Astrocyte (in vitro differentiated cells and primary cell): ENCODE measurements around the gene MTMR8.

Source experiments
- EZH2 ChIP-seq: IDR thresholded peaks from 2 replicates; pipeline ENCODE4 v1.6.1; 2012; ENCODE audit warnings: mild to moderate bottlenecking, low read length, inconsistent platforms; ENCODE audit not compliant: insufficient read depth
- TF ChIP-seq, protein P1 (sequence below): IDR thresholded peaks from 2 replicates; pipeline ENCODE4 v1.5.1; 2011; ENCODE audit warnings: low read depth, mild to moderate bottlenecking, inconsistent platforms, low read length, moderate library complexity; ENCODE audit not compliant: insufficient read depth

DNA sequence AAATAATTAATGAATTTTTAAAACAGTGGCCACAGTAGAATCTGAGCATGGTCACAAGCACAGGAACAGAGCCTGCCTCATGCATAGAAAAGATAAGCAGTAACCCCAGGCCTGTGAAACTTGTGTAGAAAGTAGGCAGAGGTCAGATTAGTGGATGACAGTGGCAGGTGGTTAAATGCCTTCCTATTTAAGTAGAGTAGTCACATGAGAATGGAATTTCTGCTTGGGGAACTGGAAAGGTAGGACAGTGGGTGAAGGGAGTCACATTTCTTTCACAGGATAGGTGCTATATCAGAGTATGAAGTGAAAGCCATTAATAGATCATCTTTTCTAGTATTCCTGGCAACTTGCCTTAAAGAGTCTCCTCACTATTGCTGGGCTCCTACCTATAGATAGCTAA lies 130.0 kb downstream of the MTMR8 start:
- TF ChIP-seq, protein P1, sequence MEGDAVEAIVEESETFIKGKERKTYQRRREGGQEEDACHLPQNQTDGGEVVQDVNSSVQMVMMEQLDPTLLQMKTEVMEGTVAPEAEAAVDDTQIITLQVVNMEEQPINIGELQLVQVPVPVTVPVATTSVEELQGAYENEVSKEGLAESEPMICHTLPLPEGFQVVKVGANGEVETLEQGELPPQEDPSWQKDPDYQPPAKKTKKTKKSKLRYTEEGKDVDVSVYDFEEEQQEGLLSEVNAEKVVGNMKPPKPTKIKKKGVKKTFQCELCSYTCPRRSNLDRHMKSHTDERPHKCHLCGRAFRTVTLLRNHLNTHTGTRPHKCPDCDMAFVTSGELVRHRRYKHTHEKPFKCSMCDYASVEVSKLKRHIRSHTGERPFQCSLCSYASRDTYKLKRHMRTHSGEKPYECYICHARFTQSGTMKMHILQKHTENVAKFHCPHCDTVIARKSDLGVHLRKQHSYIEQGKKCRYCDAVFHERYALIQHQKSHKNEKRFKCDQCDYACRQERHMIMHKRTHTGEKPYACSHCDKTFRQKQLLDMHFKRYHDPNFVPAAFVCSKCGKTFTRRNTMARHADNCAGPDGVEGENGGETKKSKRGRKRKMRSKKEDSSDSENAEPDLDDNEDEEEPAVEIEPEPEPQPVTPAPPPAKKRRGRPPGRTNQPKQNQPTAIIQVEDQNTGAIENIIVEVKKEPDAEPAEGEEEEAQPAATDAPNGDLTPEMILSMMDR = no peak
- TF ChIP-seq EZH2 = no peak
